GM19468 (cell line): ENCODE results near the gene FBF1.
"Not testable (repeated sequence)": the region's sequence is repeated elsewhere in the genome, so short reads cannot be mapped to it uniquely, and the experiment has no call there.

Source experiments
- ATAC-seq: cut with Tn5 transposase; IDR thresholded peaks from one replicate; pipeline ENCODE4 v1.9.1; 2021; ENCODE audit warnings: mild to moderate bottlenecking, moderate library complexity, moderate number of reproducible peaks; ENCODE audit not compliant: unreplicated experiment; ENCODE audit errors: extremely low read depth

FBF1 gene

DNA sequence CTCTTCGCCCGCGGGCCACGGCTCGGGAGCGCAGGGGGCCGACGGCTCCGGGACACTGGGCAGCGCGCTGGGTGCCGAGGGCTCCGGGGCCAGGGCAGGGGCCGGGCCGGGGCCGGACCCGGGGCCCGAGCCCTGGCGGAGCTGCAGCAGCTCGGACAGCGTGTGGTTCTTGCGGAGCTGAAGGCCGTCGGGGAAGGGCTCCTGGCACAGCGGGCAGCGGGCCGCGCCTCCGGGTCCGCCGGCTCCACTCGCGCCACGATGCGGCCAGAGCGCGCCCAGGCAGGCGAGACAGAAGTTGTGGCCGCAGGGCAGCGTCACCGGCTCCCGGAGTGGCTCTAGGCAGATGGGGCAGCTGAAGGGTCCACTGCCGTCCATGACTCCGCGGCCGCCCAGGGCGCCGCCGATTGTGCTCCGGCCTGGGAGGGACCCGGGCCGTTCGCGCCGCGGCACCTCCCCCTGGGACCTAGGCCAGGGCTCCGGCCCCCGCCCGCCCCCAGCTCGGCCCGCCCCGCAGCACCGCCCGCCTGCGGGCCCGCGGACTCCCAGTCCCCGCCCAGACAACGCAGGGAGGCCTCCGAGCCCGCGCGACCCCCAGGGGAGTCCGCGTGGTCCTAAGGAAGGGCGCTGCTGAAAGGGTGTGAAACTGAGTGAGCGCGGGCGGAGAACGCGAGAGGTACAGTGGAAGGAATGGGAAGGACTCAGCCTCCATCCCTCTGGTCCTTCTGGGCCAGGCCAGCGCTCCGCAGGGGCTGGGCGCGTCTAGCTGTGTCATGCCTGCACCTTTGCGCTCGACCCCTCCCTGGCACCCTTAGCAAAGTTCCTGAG is 62.5 kb downstream of the FBF1 start, which contains the start of gene TRIM47:
TSS of gene TRIM47 (minus strand) at position 408 of the 825 bp plus-strand sequence. CDS start at position 375, 33 bp downstream.
- no peak for ATAC-seq

DNA sequence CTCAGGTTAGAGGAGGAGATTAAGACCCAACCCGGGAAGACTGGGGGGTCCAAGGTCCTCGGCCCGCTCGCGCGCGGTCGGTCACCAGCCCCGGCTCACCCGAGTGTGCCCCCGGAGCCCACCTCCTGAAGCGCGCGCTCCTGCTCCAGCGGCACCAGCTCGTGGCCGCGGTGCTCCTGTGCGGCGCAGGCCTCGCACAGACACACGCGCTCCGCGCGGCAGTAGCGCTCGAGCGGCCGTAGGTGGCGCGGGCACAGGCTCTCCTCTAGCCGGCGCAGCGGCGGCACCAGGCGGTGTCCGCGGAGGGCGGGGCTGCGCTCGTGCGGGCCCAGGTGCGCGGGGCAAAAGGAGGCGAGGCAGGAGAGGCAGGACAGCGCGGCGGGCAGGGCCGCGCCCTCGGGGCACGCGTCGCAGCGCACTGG is 63.1 kb downstream of the FBF1 start:
- no peak for ATAC-seq

DNA sequence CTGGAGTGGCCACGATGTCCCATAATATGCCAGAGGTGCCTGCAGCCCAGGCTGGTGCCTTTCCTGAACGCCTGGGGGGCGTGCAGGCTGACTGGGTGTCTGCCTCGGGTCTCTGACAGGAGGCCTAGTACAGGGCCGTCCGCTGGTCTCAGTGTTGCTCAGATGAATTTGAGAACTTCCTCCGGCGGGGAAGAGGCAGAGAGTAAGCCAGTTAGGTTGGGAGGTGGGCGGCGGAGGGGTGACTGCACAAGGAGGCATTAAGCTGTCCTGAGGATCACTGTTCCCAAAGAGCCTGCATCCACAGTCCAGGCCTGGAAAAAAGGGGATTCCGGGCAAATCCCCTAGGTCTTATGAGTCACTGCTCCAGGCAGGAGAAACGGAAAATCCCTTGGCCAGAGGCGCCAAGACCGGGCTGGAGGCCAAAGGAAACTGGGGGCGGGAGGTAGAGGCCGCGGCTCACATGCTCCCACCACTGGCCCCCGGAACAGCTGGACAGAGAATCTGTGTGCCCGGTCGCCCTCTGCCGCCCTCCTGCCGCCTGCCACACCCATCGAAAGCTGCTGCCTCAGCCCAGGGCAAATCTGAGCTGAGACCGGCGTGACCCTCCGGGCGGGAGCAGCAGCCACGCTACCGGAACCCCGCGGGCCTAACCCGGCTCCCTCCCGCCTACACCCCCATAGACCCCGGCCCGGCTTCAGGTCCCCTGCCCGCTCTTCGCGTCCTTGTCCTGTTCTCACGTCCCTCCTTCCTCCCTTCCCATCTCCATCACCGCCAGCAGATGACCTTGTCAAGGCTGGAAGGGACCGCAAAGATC is 63.7 kb downstream of the FBF1 start:
- no peak for ATAC-seq

DNA sequence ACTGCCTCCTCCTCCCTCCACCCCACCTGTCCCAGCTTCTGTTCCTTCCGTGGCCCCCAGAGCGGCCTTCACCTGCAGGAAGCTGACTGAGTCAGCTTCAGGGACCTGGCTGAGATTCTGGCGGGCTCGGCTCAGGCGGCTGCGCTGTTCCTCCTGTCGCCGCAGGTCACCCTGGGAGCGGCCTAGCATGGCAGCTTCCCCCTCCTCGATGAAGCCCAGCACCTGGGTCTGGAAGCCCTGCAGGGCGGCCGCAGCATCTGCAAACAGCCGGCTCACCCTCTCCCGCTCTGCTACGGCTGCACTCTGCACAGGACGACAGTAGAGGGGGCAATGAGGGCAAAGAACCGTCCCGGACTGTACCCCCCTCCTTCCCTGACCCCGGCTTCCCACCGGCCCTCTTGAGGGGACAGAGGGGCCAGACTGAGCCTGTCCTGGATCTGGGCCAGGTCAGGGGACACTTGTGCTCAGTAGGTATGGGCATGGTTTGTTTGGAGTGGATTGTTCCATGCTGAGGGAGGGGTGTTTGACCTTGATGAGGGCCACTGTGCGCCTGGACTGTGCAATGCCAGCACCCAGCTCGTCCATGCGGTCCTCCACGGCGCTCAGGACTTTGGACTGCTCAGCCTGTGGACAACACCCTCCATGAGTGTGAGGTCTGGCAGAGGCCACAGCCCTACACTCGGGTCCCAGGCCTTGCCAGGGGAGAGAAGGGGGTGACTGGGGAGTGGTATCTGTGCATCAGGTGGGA is 64.5 kb downstream of the FBF1 start:
- no peak for ATAC-seq

DNA sequence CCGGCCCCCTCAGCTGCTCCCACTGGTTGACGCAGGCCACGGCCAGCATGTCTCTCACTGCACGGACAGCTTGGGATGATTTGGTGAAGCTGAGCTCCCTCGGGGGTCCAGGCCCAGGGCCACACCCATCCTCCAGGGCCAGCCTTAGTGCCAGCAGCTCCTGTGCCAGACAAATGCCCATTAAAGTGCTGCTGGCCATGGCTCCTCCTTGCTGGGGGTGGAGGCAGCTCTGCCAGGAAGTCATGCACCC is 65.0 kb downstream of the FBF1 start:
- ATAC-seq, result no peak

DNA sequence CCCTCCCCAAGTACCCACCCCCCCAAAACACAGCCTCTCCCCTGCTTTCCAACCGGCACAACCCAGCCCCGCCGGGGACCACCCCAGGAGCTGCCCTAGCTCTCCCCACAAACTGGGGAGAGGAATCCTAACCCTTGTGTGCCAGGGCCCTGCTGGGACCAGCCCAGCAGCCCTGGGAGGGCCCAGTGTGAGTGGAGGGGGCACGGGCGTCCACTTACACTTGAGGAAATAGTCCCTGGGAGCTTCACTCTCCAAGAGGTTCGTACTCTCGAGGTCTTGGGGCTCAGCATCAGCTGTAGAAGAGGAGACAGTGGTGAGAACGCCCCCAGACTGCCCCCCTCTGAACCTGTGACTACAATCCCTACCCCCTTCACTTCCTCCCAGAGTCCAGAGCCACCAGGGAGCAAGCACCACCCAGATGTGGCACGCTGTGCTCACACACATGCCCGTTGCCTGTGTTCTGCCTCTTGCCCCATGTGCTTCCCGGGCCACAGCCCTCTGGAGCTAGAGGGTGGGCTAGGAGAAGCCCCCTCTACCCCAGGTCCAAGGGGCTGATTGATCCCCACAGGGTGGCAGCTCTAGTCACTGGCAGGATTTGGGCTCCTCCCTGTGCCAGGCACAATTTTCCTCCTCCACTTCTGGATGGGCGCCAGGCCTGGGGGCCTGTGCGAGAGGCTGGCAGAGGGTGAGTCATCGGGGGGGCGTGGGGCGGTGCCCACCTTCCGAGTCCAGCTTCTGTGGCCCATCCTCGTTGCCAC is 65.5 kb downstream of the FBF1 start:
- ATAC-seq, result no peak

DNA sequence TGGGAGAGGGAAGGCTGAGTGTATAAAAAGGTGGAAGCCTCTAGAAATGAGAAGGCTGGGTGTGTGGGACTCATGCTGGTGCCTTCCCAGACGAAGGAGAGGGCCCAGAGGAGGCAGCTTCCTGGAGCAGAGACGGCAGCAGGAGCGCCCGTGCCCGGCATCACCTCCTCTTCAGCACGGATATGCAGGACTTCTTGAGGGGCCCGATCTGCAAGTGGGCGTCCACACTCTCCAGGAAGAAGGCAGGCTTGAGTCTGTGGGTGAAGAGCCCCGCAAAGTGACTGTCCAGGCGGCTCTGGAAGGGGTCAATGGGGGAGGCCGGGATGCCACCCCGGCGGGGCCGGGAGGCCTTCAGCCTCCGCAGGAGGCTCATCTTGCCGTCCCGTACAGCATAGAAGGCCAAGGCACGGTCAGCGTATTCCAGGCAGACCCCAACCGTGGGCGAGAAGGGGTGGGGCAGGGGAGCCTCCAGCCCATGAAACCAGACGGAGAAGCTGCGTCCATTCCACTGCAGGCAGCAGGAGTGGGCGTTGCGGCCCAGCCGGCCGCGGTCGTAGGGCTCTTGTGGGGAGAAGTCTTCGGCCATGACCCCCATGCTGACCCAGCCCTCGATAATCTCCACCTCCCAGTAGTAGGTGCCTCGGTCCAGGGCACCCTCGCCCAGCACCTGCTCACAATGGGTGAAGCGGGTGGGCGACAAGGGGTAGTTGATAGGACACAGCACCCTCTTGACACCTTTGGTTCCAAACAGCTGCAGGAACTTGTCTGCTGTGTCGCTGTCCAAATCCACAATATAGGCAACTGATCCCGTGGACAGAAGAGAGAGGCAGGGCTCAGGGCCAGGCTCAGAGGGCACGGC is 66.3 kb downstream of the FBF1 start:
- ATAC-seq, result no peak

DNA sequence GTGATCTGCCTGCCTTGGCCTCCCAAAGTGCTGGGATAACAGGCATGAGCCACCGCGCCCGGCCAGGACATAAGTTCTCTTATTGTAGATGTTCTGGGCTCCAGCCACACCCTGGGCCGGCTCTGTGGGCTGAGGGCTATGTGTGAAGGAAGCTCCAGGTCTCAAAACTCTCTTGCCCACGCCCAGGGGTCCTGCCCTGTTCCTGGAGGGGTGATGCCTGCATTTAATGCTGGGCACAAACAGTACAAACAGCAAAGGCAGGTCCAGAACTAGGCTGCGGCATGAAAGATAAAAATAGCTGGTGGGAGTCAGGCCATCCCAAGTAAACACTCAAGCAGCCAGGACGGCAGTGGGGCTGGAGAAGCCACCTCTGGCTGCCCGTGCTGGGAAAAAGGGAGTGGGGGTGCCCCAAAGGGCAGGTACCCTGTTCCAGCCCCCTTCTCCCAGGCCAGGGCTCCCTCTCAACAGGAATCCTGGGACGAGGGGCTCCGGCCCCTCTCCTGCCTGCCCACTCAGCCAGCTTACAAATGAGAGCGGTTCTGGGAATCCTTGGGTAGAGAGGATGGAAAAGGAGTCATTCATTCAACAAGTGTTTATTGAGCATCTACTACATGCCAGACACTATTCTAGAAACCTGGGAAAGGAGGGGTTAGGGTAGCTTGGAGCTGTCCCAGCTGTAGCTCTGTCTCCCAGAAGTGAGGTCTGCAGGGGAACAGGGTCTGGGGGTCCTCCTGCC is 67.1 kb downstream of the FBF1 start:
- ATAC-seq, result no peak

DNA sequence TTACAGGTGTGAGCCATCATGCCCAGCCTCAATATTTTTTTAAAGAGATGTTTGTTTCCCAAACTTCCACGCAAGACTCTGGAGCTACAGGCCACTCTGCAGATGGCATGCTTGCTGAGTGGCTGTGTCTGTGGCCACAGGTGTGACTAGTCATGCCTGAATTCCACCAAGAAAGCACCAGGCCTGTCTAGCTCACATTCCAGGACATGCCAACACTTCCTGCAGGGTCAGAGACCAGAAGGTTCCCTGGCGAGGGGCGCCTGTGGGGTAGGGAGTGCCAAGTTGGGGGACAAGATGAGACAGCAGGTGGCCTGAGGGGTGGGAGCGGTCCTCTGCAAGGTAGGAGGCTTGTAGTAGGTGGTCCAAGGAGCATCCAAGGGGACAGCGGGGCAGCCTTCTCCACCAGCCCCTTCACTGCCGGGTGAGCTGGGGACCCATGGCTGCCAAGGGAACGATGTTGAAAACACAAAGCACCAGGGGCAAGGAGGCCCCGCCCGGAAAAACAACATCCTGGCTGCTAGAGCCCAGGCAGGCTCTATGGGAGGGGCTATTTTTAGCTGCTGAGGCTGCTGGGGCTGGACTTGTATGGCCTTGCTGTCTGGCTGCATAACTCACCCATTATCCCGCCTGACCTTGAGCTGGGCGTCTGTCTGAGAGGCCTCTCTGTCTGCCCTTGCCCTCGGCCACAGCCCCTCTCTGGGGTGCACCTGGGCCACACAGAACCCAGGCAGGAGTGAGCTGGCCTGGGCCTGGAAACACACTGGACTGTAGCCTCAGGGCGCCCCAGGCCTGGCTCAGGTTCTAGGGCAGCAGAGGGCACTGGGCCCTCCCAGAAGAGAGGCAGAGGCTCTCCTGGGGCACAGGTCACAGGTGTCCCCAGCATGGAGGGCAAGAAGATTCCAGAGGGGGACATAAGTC is 68.1 kb downstream of the FBF1 start:
- ATAC-seq, result no peak

DNA sequence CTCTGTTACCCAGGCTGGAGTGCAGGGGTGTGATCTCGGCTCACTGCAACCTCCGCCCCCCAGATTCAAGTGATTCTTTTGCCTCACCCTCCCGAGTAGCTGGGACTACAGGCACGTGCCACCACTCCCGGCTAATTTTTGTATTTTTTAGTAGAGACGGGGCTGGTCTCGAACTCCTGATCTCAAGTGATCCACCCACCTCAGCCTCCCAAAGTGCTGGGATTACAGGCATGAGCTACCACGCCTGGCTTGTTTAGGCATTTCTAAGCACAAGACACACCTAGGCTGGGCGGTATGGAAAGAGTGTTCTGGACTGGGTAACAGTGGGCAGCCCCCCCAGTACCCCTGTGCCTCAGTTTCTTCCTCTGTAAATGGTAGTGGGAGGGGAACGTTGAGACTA is 70.6 kb downstream of the FBF1 start:
- not testable (repeated sequence) for ATAC-seq

DNA sequence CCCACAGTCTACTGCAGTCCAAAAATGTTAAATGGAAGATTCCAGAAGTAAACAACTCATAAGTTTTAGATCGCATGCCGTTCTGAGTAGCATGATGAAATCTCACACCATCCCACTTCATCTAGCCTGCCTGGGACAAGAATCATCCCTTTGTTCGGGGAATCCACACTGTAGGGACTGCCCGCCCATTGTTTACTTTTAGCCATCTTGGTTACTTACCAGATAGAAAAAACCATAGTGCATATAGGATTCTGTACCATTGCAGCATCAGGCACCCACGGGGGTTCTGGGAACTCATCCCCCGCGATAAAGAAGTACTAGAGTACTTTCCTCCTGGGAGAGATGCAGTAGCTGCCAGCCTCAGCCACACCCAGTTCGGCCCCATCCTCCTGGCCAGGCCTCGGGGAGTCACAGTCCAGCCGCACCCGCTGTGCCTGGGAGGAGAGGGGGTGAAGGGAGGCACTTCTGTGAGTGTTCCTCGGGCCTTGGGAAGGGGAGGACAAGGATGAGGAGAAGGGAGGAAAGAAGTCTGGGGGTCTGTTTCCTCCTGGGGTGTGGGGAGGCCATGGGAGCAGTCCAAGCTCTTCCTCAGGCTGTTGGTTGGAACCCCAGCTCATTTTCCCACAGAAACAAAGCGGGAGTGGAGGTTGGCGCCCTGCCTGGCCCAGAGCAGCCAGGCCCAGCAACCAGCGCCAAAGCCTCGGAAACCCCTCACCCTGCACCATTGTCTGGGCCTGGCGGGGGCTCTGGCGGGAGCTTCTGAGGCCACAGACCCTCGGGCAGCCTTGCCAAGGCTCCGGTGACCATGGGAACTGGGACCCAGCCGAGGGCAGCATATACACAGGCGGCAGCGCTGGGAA is 71.3 kb downstream of the FBF1 start:
- no peak for ATAC-seq

DNA sequence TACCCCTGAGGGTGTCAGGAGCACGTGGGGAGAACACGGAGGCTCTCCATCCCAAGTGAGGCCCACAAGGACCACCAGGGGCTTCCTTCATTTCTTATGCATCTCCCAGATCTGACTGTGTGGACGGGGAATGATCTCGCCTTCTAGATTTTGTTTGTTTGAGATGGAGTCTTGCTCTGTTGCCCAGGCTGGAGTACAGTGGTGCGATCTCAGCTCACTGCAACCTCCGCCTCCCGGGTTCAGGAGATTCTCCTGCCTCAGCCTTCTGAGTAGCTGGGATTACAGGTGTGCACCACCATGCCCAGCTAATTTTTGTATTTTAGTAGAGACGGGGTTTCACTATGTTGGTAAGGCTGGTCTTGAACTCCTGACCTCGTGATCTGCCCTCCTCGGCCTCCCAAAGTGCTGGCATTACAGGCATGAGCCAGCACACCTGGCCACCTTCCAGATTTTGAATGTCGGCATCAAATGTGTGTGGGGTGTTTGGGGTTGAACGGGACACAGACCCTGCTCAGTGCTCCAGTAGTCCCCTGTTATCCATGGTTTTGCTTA is 72.0 kb downstream of the FBF1 start:
- ATAC-seq, result not testable (repeated sequence)

DNA sequence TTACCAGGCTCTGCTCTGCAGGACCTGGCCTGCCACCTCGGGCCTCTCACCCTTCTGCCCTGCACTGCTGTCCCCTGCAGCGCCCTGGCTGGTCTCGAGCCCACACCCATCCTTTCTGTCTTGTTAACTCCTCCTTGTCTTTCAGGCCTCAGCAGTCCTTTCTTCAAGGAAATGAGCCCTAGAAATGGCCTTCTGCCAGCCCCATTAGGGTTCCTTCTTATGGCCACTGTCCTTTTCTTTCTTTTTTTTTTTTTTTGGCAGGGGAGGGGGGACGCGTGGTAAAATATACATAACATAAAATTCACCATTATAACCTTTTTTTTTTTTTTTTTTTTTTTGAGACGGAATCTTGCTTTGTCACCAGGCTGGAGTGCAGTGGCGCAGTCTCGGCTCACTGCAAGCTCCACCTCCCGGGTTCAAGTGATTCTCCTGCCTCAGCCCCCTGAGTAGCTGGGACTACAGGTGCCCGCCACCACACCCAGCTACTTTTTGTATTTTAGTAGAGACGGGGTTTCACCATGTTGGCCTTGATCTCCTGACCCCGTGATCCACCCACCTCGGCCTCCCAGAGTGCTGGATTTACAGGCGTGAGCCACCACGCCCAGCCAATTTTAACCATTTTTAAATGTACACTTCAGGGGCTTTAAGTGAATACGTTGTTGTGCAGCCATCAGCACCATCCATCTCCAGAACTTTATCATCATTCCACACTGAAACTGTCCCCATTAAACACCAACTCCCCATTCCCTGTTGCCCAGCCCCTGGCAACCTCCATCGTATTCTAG is 75.2 kb downstream of the FBF1 start:
- not testable (repeated sequence) for ATAC-seq

DNA sequence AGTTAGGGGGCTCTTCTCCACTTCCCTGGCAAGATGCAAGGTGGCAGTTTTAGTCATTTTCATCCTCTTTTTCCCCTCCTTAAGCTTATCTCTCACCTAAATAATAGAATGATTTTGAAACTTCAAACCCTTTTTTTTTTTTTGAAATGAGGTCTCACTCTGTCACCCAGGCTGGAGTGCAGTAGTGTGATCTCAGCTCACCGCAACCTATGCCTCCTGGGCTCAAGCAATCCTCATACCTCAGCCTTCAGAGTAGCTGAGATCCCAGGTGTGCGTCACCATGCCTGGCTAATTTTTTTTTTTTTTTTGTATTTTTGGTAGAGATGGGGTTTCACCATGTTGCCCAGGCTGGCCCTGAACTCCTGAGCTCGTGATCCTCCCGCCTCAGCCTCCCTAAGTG is 76.0 kb downstream of the FBF1 start:
- not testable (repeated sequence) for ATAC-seq

DNA sequence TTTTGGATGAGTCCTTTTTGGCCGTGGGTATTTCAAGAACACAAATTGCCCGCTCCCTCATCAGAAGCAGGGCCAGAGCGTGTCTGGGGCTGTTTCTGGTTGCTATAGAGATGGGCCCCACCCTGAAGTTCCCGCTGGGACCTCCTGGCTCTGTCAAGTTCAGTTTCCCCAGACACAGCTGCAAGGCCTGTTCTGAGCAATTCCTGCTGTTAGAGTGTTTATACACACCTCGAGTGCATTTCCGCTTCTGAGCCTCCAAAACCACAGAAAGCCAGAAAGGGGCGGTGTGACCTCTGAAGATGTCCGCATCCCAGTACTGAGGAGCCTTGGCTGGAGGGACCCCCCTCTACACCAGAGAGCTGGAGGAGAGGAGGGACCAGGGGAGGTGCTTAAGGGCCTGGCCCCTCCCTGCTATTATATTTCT is 76.4 kb downstream of the FBF1 start:
- ATAC-seq, result peak; percentile 60

DNA sequence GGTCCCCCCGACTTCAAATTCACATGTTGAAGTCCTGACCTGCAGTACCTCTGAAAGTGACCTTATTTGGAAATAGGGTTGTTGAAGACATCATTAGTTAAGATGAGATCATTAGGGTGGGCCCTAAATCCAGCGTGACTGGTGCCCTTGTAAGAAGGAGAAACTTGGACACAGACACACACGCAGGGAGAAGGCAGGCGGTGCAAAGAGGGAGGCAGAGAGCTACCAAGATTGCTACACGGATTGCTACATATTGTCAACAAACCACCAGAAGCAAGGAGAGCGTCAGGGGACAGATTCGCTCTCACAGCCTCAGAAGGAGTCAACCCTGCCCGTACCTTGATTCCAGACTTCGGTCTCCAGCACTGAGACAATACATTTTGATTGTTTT is 78.9 kb downstream of the FBF1 start:
- no peak for ATAC-seq
